SU-DHL-6 (cell line): Measurements from ENCODE around the gene NHLRC3.

ENCODE experiments used
- H2AFZ ChIP-seq: fragments of 200-600 bp; sonication (generic); 2 replicates; pipeline ENCODE4 v1.6.1; 2014; ENCODE audit warnings: low read depth, mild to moderate bottlenecking, moderate library complexity, mixed read lengths, antibody characterized with exemption, low read length; ENCODE audit not compliant: severe bottlenecking
- H3F3A ChIP-seq: fragments of 200-600 bp; shearing (Covaris generic); 2 replicates; pipeline ENCODE4 v1.6.0; 2016; ENCODE audit warnings: antibody characterized with exemption, mild to moderate bottlenecking; ENCODE audit not compliant: insufficient read depth
- H3K27ac ChIP-seq: fragments of 200-600 bp; sonication (generic); 2 replicates; pipeline ENCODE4 v1.5.1; 2016; ENCODE audit warnings: low read depth, mild to moderate bottlenecking, low read length, moderate library complexity, mixed read lengths
- H3K27me3 ChIP-seq: fragments of 200-600 bp; sonication (generic), shearing (Covaris generic); 2 replicates; pipeline ENCODE4 v1.6.0; 2014; ENCODE audit warnings: mild to moderate bottlenecking, low read length
- H3K36me3 ChIP-seq: fragments of 200-600 bp; sonication (generic); 2 replicates; pipeline ENCODE4 v1.6.1; 2014; ENCODE audit warnings: mild to moderate bottlenecking, low read length, mixed read lengths
- H3K4me2 ChIP-seq: fragments of 300-600, 200-600 bp; shearing (Covaris generic), sonication (generic); 2 replicates; pipeline ENCODE4 v1.6.0; 2014; ENCODE audit warnings: low read length, low read depth, mild to moderate bottlenecking; ENCODE audit not compliant: poor library complexity, severe bottlenecking
- H3K4me3 ChIP-seq: fragments of 200-600 bp; sonication (generic); 2 replicates; pipeline ENCODE4 v1.5.1; 2014; ENCODE audit warnings: antibody characterized with exemption, low read length, mild to moderate bottlenecking, mixed read lengths; ENCODE audit not compliant: insufficient read depth, poor library complexity, severe bottlenecking
- H3K79me2 ChIP-seq: fragments of 200-600 bp; sonication (generic); 2 replicates; pipeline ENCODE4 v1.6.1; 2014; ENCODE audit warnings: mild to moderate bottlenecking, low read length, moderate library complexity; ENCODE audit not compliant: insufficient read depth
- H3K9ac ChIP-seq: fragments of 200-600 bp; sonication (generic); 2 replicates; pipeline ENCODE4 v1.7.0; 2014; ENCODE audit warnings: mild to moderate bottlenecking, low read length
- H3K9me2 ChIP-seq: fragments of 200-600 bp; sonication (generic); replicated peaks from 2 replicates; pipeline ENCODE4 v1.6.1; 2014; ENCODE audit warnings: low read length; ENCODE audit not compliant: insufficient read depth
- H3K9me3 ChIP-seq: fragments of 200-600 bp; sonication (generic); 2 replicates; pipeline ENCODE4 v1.6.1; 2014; ENCODE audit warnings: low read length, mixed read lengths; ENCODE audit not compliant: insufficient read depth
- H4K20me1 ChIP-seq: fragments of 200-600 bp; sonication (generic); 2 replicates; pipeline ENCODE4 v1.6.1; 2014; ENCODE audit warnings: low read depth, mild to moderate bottlenecking, antibody characterized with exemption, low read length, moderate library complexity, mixed read lengths
- CTCF ChIP-seq: fragments of 200-600 bp; sonication (generic); IDR thresholded peaks from one replicate; pipeline ENCODE4 v1.5.1; 2017; ENCODE audit warnings: antibody characterized with exemption, mild to moderate bottlenecking, low read length, moderate library complexity; ENCODE audit not compliant: insufficient read depth, poor library complexity, severe bottlenecking
- EZH2phosphoT487 ChIP-seq: fragments of 200-600 bp; sonication (generic), shearing (Covaris generic); conservative IDR thresholded peaks from 2 replicates; pipeline ENCODE4 v1.6.1; 2018; ENCODE audit warnings: mild to moderate bottlenecking, antibody characterized with exemption, low read length, moderate library complexity, mixed read lengths

The NHLRC3 gene

GRCh38 chr13:39035204-39035603 lies 3.1 kb upstream of the NHLRC3 start:
- no peaks in the 10 kb centered on the region for H3K9me2 ChIP-seq
- H3K36me3 ChIP-seq, result peaks cover 6% of the 10 kb centered on the region; the same call in 1 of the 2 replicates
- peak overlapping the region; percentile 96 for H3K4me3 ChIP-seq
- H3K27ac ChIP-seq, result no peak overlapping the region
- H3K27me3 ChIP-seq, result no peaks in the 10 kb centered on the region
- H3K4me2 ChIP-seq, result peak overlapping the region; percentile 83
- no peaks in the 10 kb centered on the region for H4K20me1 ChIP-seq
- peaks cover 75% of the 10 kb centered on the region for H3K79me2 ChIP-seq
- H3F3A ChIP-seq, result peaks cover 16% of the 10 kb centered on the region; the same call in 1 of the 2 replicates
- H2AFZ ChIP-seq, result no peak overlapping the region
- peak overlapping the region; percentile 68 for H3K9ac ChIP-seq
- no peaks in the 10 kb centered on the region for H3K9me3 ChIP-seq
- TF ChIP-seq CTCF (no peak), EZH2phosphoT487 (no peak)

DNA sequence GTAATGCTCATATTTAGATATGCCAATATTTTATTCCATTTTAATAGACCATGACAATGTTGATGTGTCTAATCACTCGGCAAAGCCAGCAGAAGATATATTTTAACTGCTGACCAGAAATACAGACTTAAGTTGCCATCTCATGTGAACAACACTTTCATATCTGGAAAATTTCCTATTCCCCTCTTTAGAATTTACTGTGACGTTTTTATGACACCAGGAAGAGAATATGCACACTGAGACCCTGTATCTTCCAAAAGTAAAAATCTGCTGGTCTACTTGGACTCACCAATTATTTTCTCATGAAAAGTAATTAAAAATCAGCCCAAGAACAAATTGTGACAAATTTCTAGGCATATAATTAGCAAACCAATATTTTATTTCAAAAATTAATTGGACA lies 2.5 kb upstream of the NHLRC3 start:
- H2AFZ ChIP-seq, result no peak overlapping the region
- H3F3A ChIP-seq, result peaks cover 18% of the 10 kb centered on the region; the same call in 1 of the 2 replicates
- no peaks in the 10 kb centered on the region for H3K27me3 ChIP-seq
- peaks cover 4% of the 10 kb centered on the region; the same call in 1 of the 2 replicates for H3K36me3 ChIP-seq
- H3K4me3 ChIP-seq, result peak overlapping the region; percentile 96
- H3K9me2 ChIP-seq, result no peaks in the 10 kb centered on the region
- H3K27ac ChIP-seq, result peak overlapping the region; percentile 86; the same call in 1 of the 2 replicates
- H3K9me3 ChIP-seq, result no peaks in the 10 kb centered on the region
- H3K9ac ChIP-seq, result peak overlapping the region; percentile 68
- TF ChIP-seq CTCF, result no peak
- TF ChIP-seq EZH2phosphoT487, result no peak
- H3K79me2 ChIP-seq, result peaks cover 71% of the 10 kb centered on the region
- peak overlapping the region; percentile 83 for H3K4me2 ChIP-seq
- no peaks in the 10 kb centered on the region for H4K20me1 ChIP-seq

DNA sequence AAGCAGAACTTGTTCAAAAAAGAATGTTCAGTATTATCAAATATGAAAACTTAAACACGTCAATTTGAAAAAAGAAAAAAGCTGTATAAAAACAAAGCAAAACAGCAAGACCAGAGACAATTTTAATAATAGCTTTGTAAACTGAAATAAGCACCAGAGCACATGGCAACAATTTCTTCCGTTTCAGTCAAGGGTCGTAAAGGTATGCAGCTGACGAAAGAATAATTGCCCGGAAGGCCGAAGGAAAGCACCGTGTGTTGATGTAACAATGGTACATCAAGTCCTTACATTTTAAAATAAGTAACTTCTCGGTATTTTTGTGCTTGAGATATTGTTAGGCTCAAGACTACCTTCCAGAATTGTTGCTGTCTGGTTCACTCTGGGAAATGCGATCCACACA lies 2.0 kb upstream of the NHLRC3 start:
- H3K9me3 ChIP-seq, result no peaks in the 10 kb centered on the region
- peaks cover 6% of the 10 kb centered on the region for H3K36me3 ChIP-seq
- peaks cover 68% of the 10 kb centered on the region for H3K79me2 ChIP-seq
- no peaks in the 10 kb centered on the region for H4K20me1 ChIP-seq
- peaks cover 18% of the 10 kb centered on the region; the same call in 1 of the 2 replicates for H3F3A ChIP-seq
- no peak overlapping the region for H2AFZ ChIP-seq
- H3K9ac ChIP-seq, result peak overlapping the region; percentile 68
- peak overlapping the region; percentile 96 for H3K4me3 ChIP-seq
- no peaks in the 10 kb centered on the region for H3K9me2 ChIP-seq
- peak overlapping the region; percentile 86 for H3K27ac ChIP-seq
- no peaks in the 10 kb centered on the region for H3K27me3 ChIP-seq
- TF ChIP-seq EZH2phosphoT487, result no peak
- no peak for TF ChIP-seq CTCF
- peak overlapping the region; percentile 83 for H3K4me2 ChIP-seq
